IgD-negative memory B cell (primary cell): Measurements from ENCODE around the gene CSH1. TPM values are rescaled to one million over a fixed set of nuclear protein-coding genes. Genes with fewer than 3 reads are reported as not detected.

ENCODE experiments used
- polyA plus RNA-seq: library from polyadenylated mRNA; unstranded; fragments of 300-500 nt; fragmentation: Illumina TruSeq; gene quantifications from one replicate; pipeline ENCODE4 v1.2.3, GENCODE V29; 2021

Gene CSH1
- polyA plus RNA-seq, 1 donor from 2014 or later = not detected

Other genes starting within 250 kb of the CSH1 start
- gene LIMD2, start 196.4 kb downstream of the CSH1 start, polyA plus RNA-seq = 845 TPM
- gene STRADA, start 154.8 kb downstream of the CSH1 start, polyA plus RNA-seq = 24.9 TPM
- 36.7 TPM for gene CCDC47, start 123.0 kb downstream of the CSH1 start, polyA plus RNA-seq
- gene DDX42, start 122.4 kb downstream of the CSH1 start, polyA plus RNA-seq = 16.2 TPM
- gene PSMC5, start 69.1 kb downstream of the CSH1 start, polyA plus RNA-seq = 139 TPM
- gene FTSJ3, start 68.9 kb downstream of the CSH1 start, polyA plus RNA-seq = 28.7 TPM
- 96.1 TPM for gene SMARCD2, start 53.9 kb downstream of the CSH1 start, polyA plus RNA-seq
- not detected for gene CSH2, start 22.9 kb downstream of the CSH1 start, polyA plus RNA-seq
- gene GH2, start 14.6 kb downstream of the CSH1 start, polyA plus RNA-seq = not detected
- gene CSHL1, start 14.7 kb upstream of the CSH1 start, polyA plus RNA-seq = not detected
- gene GH1, start 22.3 kb upstream of the CSH1 start, polyA plus RNA-seq = 2.0 TPM
- gene CD79B, start 35.8 kb upstream of the CSH1 start, polyA plus RNA-seq = 1,452 TPM
- gene SCN4A, start 76.3 kb upstream of the CSH1 start, polyA plus RNA-seq = 0.10 TPM
- gene PRR29, start 101.8 kb upstream of the CSH1 start, polyA plus RNA-seq = 3.2 TPM
- gene ICAM2, start 124.1 kb upstream of the CSH1 start, polyA plus RNA-seq = 183 TPM
- 9.6 TPM for gene ERN1, start 233.6 kb upstream of the CSH1 start, polyA plus RNA-seq